GM19238 (cell line): Measurements from ENCODE around the gene ARHGAP19.
A peak's percentile ranks its signal among the peaks of the same experiment; 100 is the strongest.

Experiments
- DNase-seq: peaks from one replicate; pipeline ENCODE4 v3.0.0; 2011; ENCODE audit warnings: low spot score; ENCODE audit not compliant: insufficient read length

Gene ARHGAP19, protein sequence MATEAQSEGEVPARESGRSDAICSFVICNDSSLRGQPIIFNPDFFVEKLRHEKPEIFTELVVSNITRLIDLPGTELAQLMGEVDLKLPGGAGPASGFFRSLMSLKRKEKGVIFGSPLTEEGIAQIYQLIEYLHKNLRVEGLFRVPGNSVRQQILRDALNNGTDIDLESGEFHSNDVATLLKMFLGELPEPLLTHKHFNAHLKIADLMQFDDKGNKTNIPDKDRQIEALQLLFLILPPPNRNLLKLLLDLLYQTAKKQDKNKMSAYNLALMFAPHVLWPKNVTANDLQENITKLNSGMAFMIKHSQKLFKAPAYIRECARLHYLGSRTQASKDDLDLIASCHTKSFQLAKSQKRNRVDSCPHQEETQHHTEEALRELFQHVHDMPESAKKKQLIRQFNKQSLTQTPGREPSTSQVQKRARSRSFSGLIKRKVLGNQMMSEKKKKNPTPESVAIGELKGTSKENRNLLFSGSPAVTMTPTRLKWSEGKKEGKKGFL

DNA sequence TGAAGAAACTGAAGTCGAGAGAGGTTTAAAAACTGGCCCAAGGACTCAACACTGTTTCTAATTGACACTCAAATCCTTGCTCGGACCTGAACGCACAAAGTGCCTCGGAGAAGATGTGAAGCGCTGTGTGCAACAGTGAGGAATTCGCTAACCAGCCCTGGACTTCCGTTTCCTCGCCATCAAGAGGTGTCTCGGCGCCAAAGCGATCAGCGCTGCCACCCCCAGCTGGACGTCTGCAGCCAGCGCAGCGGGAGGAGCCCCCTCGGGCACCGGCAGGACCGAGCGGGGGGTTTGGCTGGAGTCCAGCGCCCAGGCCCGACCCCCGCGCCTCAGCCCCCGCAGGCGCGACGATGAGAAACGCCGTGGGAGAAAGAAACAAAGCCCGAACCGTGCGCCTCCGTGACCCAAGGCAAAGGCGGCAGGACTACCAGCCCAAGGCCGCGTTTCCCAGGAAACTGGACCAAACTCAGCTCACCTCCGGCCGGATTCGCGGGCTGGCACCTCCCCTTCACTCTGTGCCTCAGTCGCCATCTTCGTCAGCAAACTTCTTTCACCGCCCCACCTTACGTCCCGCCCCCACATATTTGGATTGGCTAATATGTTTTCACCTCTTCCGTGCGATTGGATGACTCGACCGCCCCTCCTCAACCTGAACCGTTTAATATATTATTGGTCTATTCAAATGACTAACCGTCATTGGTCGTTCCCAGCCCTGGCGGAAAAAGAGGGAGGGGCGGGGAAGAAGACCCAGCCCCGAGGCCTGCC is at the start of gene ARHGAP19:
ARHGAP19 (minus strand) TSS at position 541 of the 765 bp plus-strand sequence; CDS start at position 531, 10 bp downstream.
- DNase-seq: peak; percentile 92

DNA sequence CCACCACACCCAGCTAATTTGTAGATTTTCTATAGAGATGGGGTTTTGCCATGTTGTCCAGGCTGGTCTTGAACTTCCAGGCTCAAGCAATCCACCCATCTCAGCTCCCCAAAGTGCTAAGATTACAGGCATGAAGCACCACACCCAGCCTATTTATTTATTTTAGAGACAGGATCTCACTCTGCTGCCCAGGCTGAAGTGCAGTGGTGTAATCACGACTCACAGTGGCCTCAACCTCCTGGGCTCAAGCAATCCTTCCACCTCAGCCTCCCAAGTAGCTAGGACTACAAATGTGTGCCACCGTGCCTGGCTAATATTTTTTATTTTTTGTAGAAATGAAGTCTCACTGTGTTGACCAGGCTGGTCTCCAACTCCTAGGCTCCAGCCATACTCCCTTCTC is 49.0 kb upstream of the ARHGAP19 start:
- no peak for DNase-seq

DNA sequence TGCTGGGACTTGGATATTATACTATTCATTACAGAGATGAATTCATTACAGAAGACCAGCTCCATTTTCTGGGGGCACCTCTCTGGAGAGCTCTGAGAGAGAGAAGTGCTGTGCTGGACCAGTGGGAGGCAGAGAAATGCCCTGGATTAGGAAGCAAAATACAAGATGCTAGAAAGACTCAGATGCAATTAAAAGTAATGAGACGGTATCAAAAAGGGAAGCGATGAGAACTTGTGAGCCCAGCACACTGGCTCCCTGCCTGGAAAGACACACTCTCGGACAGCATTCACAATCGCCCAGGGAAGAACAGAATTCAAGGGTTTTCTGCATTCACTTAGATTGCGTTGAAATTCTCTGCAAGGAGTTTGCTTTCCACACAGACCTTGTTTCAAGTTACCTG is 45.6 kb upstream of the ARHGAP19 start:
- DNase-seq: no peak

DNA sequence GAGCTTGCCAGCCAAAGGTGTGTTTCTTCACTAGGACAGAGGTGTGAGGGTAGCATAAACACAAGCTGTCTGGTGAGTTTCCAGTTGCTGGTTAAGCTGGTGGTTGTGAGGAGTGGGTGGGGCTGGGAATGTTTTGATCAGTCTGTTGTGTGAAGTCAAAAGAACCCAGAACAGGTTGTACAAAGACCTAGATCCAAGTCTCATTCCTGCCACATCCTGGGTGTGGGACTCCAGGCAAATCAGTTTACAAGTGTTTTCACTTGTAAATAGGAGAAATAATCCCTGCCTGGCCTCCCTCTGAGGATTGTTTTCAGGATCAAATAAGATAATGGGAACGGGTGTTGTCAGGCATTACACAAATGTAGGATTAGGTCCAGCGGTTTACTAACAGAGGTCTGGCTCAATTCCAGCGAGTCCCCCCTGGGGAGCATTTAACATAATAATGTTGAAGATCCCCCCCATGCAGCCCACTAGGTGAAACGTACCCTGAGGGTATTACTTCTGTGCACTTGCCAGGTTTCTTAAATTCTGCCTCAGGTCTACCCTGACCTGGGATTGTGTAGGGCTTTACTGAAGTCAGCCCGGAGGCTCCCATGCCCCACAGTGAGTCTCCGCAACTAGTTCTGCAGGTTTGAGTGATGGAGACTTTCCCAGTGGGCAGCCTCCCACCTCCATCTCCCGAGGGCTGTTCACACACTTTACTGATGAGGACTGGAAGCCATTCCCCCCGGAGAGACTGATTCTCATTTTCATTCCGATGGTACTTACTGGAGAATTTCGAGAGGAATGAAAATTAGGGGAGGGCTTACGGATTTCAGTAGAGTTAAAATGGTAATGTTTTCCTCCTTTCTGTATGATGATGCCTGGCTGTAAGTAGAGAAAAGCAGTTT is 44.8 kb upstream of the ARHGAP19 start:
- DNase-seq: no peak

DNA sequence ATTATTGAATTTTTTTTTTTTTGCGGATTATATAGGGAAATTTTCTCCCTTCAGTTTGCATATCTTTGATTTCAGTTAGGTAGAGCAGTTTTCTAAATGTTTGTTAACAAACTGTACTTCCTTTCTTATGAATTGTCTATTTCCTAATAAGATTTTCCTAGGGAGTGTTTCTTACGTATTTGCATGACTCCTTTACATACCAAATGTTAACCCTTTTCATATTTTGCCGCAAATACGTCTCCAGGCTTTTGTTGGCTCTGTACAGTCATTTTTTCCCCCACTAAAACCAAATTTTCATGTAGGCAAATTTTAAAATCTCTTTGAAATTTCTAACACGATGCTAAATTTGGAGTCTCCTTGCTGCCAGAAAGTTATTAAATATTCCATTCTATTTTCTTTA is 44.0 kb upstream of the ARHGAP19 start:
- DNase-seq: no peak

DNA sequence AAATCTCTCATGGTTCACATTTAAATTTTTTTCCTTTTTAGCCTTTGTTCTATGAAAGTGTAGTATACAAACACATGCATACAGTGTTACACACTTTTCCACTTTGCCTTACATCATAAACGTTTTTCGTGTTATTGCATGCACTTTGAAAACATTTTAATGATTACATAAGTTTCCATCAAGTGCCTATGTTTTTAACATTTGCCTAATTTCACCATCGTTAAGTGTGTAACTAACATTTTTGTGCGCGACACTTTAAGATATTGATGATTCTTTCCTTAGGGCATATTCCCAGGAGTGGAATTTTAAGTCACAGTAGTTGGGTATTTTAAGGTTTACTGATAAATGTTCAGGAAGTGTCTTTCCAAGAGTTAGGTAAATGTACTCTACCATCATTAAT is 43.6 kb upstream of the ARHGAP19 start:
- DNase-seq: no peak

DNA sequence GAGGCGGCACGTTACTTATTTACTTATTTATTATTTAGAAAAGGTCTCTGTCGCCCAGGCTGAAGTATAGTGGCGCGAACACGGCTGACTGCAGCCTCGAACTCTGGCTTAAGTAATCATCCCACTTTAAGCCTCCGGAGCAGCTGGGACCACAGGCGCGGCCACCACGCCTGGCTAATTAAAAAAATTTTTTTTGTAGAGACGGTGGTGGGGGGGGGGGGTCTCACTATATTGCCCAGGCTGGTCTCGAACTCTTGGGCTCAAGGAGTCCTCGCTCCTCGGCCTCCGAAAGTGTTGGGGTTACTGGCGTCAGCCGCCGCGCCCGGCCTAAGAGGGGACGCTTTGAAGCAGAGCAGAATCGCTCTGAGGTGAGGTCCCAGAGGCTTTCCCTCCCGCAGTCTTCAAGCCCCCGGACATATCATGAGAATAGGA is 42.8 kb upstream of the ARHGAP19 start:
- DNase-seq: no peak

DNA sequence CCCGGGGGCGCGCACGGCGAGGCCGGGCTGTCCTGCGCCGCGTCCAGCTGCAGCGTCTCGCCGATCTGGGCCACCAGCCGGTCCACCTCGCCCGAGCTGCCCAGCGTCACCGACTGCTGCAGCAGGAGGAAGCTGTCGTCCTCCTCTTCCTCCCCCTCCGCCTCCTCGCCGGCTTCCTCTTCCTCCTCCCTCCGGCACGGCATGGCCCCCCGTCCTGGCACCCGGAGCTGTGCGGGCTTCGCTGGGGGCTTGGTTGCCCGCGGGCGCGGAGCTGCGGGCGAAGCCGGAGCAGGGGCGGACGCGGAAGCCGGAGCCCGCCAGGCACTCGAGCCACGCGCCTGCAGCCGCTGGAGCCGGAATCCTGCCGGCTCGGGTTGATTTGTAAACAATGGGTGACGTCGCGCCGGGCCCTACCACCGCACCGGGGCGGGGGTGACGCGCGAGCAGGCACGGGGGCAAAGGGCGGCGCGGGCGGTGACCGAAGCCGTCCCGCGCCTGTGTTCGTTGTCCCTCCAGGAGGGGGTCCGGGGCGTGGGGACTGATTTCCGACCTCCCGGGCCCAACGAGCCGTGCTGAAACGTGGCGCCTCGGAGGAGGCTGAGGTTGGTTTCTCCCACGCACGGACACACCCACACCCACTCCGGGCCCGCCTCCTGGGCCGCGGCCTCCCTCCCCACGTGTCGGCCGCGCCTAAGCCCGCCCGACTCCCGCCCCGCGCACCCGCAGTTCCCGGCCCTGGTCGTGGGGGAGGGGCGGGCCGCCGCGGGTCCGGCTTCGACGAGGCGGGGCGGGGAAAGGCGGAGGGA is 42.1 kb upstream of the ARHGAP19 start, which contains the start of gene FRAT2:
FRAT2 (minus strand) TSS at position 360 of the 806 bp plus-strand sequence; CDS start at position 203, 157 bp downstream.
- DNase-seq: peak; percentile 92

DNA sequence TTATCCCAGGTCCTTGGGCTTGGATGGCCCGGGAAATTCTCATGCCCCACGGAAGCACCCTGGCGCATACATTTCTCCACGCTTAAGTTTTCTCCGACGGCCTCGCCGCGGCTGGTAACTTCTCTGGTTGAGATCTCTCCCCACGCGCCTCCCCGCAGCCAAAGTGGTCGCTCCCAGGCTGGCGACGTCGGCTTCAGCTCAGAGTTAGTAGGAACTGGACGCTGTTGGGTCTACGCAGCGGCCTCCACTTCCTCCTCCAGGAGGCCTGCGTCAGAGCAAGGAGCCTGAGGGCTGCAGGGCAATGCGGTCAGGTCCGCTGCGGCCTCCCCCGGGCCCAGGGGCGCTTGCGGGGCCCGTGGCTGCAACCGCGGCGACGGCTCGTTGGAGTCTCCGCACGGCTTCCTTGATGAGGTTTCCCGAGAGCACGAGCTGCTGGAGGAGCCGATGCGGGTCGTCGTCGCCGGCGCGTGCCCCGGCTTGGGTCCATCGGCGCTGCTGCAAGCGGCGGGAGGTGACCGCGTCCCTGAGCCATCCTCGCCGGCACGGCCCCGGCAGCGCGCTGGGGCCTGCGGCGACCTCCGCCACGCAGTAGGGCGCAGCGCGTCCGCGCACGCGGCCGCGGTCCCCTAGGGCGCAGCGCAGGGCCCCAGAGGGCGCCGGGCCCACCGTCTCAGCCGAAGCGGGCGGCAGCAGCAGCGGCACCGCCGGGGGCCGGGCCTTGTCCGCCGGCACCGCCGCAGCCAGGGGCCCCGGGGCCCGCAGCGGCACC is 41.3 kb upstream of the ARHGAP19 start:
- DNase-seq: peak; percentile 27

DNA sequence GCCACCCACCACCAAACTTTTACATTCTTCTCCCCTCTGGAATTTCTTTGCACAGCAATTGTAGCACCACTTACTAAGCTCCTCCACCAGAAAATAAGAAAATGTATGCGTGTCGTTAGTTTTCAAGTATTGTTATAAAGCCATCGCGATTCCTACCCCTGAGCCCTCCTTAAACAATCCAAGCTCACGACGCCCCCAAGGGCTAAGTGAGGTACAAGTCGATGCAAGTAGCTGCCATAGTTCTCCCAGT is 40.8 kb upstream of the ARHGAP19 start:
- no peak for DNase-seq

DNA sequence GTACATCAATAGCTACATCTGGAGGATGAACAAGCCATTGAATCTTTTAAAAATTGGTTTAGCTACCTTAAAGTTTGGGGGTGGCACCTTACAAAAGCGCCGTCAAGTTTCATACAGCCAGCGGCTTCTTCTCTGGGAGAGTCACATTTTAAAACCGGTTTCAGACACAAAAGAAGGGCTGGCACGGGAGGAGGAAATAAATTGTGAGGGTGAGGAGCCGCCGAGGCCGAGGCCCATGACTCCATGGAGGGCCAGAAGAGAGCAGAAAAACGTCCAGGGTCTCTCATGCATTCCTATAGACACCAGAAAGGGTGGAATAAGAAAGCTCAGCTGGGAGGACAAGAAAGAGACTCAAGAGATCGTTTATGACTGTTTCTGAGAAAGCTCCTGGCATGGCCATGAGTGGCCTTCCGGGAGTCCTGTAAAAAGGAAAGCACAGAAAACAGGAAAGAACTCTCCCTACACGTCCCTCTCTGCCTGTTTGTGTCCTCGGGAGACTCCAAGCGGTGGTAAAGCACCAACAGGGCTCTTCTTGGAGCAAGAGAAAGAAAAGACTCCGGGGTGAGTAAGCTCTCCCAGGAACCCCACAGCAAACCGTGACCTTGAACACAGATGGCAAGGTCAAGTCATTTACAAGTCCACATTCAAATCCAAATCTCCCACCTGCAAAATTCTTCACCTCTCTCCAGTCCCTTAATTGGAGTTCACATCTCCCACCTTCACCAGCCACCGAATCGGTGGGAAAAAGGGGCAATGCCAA is 40.3 kb upstream of the ARHGAP19 start:
- no peak for DNase-seq

DNA sequence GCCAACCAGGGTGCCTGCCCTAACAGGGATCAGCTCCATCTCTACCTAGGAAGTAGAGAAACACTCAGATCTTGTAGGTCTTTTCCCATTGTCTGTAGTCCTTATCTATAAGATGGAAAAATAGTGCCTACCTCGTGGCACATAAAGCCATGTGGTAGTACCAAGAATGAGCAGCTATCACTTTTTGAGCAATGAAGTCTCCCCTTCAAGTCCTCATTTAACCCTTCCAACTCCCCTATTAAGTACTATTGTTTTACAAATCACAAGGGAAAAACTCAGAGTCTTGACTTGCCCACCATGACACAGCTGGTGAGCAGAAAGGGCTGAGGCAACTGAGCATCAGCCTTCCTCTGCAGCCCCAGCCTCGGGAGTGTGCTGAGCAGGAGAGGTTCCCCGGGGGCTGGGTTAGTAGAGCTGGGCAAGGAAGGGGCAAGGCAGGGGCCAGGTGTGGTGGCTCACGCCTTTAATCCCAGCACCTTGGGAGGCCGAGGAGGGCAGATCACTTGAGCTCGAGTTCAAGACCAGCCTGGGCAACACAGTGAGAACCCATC is 38.8 kb upstream of the ARHGAP19 start:
- no peak for DNase-seq

DNA sequence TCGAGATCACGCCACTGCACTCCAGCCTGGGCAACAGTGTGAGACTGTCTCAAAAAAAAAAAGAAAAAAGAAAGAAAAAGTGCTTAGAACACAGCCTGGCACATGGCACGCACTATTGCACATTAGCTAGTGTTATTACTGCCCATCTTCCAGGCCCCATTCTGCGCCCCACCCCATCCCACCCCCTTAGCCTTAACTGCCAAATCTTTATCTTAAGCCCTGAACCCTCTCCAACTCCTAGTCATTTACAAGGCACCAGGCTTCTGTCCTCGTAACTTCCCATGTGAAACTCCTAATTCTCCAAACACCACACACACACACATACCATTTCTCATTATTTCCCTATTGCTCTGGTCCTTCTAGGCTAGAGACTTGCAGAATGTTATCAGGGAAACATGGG is 37.3 kb upstream of the ARHGAP19 start:
- DNase-seq: no peak

DNA sequence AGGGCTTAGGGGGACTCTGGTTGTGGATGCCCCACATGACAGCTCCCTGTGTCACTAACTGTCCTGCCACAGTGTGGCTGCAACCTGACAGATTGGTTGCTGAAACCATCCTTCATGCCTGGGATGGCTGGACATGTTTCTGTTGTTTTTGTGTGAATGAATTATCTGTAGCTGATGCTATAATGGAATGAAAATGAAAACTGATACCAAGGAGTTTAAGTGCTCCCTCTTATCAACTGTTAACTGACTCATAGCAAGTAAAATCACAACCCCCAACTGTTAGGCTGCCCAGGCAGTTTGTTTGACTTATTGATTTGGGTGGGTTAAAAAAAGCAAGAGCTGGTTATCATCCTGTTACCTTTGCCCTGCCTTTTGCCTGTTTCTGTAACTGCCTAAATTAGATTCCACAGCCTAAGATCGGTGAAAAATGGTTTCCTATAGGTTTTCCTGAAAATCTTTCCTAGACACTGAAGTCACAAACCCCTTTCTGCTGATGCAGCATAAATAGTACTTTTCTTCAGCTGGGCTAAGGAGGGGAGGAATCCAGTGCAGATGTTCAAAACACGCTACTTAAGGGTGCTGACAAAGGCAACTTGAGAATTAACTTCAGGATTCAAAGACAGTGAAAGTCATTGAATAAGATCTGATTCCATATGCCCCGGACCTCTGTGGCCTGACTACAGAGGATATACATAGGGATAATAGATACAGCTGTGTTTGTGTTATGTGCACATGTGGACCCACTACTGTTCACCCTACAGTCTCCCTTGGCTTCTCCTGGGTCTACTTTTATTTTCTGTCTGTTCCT is 36.4 kb upstream of the ARHGAP19 start:
- DNase-seq: no peak

DNA sequence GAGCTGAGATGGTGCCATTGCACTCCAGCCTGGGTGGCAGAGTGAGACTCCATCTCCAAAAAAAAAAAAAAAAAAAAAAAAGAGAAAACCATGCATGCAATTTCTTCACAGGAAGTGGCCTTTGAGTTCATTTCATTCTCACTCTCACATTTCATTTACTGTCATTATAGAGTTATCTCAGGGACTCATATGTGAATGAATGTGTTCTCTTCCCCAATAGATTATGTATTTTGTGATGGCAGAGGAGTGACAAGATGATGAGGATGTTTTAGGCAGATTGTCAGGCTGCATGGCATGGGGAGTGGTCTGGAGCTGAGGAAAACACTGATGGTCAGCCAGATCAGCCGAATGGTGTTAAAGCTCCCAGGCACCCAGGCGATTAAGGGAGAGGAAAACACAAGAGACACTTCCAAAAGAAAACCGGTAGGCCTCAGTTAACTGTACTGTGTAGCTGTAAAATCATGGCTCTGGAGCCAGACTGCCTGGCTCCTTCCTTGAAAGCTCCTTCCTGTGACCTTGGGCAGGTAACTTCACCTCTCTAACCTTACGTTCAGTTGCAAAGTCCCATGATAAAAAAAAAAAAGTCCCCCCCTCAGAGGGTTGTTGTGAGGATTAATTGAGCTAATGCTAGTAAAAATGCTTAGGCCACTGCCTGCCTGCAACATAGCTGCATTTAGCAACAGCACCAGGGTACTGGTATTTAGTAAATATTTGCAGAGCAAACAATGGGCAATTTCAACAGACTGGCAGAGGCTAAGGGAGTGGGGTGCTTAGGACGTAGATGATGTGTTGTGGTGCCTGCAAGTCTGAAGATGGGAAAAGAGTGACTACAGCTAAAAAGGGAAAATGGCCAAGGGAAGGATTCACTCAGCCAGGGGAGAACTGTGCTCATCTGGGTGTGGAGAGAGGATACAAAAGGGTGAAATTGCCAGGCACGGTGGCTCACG is 35.2 kb upstream of the ARHGAP19 start:
- no peak for DNase-seq

DNA sequence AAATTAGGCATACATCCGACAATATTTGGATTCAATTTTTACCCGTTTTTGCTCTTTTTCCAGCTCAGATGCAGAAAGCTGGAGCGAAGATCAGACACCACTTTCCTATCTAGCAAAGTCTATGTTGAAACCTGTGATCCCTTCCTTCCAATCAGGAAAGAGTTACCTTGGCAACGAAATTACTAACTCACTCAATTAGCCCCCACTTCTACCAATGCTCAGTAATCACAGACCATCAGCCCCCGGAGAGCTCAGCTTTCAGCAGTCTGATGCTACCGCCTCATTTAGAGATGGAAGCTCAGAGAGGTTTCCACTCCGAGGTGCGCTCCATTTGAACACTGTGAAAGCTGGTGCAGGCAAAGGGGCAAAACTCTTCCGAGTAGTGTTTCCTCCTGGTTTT is 33.3 kb upstream of the ARHGAP19 start:
- DNase-seq: no peak

DNA sequence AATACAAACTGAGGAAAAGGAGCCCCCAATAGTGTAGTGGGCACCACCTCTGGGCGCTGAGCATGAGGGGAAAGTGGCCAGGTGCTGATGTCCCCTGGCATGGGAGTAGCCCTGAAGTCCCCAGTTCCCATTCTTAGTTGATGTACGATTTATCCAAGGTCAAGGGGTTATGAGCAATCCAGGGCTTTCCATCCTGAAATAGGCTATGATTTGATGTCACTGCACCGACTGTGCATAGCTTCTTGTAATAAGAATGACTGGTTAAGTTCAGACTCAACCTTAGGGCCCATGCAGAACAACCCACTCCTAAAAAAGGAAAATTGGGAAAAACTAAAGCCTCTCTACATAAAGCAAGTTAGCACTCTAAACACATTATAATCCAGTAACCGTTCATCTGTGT is 31.1 kb upstream of the ARHGAP19 start:
- DNase-seq: no peak
